Right lobe of liver (tissue), 4 donors: ENCODE data around the gene VPS26B.

ENCODE experiments used
- CTCF ChIP-seq, 4 donors: fragments of 200-600 bp in 3 of 4; fragments of 450-650 bp in 1 of 4; IDR thresholded peaks; one replicate each; pipeline versions ENCODE4 v1.5.1 to v1.8.0; 2016 to 2022; ENCODE audit warnings: antibody characterized with exemption in 4 of 4, mild to moderate bottlenecking in 2 of 4
- POLR2A ChIP-seq: fragments of 450-650 bp; IDR thresholded peaks from one replicate; pipeline ENCODE4 v1.6.1; 2017; ENCODE audit warnings: antibody characterized with exemption, mild to moderate bottlenecking
- donor health status: DM: no; HTN: no; CAD: no.
- donor health status: DM: no; HTN: no; CAD: no.
- donor health status: DM: no; HTN: yes; CAD: no.

DNA sequence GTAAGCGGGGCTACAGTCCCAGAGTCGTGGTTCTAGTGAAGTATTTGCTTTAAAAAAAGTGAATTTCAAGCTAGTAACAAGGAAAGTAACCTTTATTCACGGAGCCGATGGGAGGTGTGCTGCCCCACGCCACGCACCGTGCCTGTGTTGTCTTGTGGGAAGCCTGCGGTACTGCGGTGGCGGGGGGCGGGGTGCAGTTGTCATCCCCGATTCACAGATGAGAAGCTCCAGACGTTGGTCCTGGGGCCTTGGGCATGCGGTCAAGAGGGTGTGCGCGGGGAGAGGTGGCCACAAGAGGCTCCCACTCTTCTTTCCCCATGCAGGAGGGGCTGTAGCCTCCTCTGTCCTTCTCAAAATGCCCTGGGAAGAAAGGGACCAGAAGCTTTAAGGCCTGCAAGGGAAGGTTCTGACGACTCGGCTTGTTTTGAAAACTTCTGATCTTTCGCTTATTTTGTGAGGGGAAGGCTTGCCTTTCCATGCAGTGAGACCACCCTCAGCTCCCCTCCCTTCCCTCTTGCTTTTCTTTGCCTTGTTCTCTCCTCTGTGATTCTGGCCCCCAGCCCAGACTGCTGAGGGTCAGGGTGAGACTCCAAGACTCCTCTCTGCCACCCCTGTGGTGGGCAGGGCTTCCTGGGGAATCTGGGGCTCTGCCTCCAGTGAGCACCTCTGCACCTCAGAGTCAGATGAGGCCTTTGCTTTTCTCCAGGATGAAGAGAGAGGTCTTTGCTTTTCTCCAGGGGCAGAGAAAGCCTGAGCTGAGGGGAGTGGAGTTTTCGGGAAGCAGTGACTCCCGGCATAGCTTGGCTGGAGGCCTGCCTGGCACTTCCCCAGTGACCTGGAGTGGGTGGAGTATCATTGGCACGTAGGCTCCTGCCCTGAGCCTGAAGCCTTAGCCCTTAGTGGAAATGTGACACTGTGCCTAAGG is 57.9 kb downstream of the VPS26B start:
- TF ChIP-seq POLR2A (no peak), CTCF (IDR thresholded peaks at IDR 0.05) (no peak)
